ENCODE measurements around the gene DLGAP4.

DLGAP4 gene

DNA sequence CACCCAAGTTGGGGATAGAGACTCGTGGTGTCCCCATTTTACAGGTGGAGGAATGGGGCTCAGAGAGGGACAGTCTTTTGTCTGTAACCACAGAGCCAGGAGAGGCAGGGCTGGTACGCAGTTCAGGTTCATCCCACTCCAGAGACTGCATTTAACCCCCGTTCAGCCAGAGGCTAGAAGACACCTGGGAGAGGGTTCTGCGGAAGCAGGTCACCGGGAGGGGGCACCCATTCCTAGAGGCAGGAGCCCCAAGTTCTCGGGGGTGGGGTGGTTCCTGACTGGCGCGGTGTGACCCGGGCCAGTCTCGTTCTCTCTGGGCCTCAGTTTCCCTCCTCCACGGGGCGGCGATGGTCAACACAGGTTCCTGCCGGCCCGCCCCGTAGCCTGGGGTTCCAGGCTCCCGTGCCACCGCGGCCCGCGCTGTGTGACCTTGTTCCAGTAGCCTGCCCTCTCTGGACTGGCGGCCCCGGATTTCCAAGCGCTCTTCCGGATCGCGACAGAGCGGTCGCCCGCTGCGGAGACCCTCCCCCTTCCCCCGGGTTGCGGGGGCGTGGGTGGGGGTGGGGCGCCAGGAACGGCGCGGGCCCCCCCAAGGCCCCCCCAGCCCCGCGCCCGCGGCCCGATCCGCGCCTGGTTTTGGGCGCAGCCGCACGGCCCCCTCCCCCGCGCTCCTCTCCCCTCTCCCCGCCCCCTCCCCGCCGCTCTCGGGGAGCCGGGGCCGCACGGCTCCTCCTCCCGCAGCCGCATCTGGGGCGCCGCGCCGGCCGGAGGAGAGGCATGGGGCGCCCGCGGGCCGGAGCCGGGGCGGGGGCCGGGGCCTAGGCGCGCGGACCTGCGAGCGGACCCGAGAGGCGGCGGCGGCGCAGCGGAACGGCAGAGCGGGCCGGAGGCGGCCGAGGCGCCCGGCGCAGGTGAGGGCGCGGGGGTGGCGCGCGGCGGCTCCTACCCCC is at the start of gene DLGAP4:
Gene DLGAP4, plus strand, starts transcription at position 738 of the 950 bp plus-strand sequence. CDS start 125,379 bp downstream, outside the sequence.
- peak; percentile 35 for DNase-seq

GRCh38 chr20:36259177-36260061 is 46.7 kb upstream of the DLGAP4 start:
- DNase-seq = peak; percentile 81

DNA sequence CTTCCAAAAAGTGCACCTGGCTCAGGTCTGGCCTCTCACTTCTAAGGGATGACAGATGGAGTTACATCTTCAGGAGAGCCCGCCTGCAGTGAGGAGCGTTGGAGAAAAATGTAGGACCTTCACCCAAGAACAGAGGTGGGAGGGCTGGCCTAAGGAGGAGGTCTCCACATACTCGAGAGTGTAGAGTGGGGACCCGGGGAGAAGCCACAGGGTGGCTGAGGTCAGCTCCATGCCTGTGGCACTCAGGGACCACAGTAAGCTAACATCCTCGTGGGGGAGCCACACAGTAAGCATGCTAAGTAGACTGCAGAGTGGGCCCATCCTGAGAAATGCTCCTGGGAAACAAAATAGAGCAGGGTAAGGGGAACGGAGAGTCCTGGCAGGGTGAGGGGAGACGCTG is 45.8 kb upstream of the DLGAP4 start:
- no peak for DNase-seq

- DNase-seq = no peak
These were observed 44.6 kb upstream of the DLGAP4 start for GRCh38 chr20:36261389-36262105.

GRCh38 chr20:36262440-36262839 is 43.7 kb upstream of the DLGAP4 start:
- no peak for DNase-seq

- no peak for DNase-seq
These were observed 41.5 kb upstream of the DLGAP4 start for GRCh38 chr20:36264426-36265246.

DNA sequence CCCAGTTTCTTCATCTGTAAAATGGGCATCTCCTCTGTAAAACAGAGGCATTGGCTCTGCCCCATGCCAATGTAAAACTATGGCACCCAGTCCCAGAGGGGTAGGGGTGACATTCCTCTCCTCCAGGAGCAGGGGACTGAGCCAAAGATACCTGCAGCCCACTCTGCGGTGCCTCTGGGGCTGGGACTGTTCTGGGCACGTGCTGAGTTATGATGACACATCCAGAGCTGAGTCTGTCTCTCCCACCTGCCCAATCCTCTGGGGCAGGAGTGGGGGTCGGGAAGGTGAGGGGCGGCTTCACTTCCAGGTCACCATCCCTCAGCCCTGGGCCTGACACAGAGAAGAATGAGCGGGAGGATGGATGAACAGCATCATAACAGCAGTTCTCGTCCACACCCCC is 40.0 kb upstream of the DLGAP4 start:
- DNase-seq = no peak

DNA sequence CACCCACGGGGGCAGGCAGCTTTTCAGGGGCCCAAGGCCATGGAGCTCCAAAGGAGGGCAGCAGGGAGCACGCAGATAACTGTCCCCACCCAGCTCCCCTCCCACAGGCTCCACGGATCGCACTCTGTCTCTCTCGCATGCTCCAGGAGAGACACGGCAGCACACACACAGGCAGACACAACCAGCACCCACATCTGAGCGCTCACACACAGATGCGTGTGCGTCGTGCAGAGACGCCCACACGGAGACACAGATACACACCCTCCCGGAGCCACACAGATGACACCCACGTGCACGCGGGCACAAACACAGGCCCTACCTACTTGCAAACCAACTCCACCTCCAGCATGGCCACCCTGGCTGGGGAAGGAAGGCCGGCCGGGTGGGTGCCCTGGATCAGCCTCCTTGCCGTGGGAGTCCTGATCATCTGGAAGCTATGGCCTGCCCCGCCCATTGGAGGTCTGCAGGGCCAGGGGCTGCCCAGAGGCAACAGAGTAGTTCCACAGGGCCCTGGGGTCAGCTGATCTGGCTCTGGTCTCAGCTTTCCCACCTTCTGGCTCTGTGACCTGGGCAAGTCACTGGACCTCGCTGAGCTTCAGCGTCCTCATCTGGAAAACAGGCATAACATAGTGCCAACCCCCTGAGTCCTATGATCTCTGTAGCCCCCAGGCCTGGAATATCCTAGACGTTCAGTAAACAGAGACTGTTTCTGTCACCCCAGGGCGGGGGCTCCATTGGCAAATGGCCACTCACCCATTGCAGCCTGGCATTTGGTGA is 38.3 kb upstream of the DLGAP4 start:
- no peak for DNase-seq

GRCh38 chr20:36268440-36269342 is 37.4 kb upstream of the DLGAP4 start:
- DNase-seq = peak; percentile 28

DNA sequence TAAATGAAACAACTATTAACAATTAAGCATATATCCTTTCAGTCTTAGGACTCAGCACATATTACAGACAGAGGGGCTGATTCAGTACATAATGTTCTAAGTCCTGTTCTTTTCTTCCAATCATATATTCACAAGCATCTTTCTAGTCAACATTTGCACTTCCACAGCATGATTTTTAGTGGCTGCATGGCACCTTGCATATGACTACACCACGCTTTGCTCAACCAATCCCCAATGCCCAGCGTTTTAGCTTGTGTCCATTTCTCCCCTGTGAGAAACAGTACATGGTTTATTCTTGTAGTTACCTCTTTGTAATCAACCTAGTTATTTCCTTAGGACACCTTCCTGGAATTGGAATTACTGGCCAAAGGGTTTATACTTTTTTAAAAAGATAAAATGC is 36.6 kb upstream of the DLGAP4 start:
- no peak for DNase-seq

GRCh38 chr20:36270744-36271638 is 35.1 kb upstream of the DLGAP4 start:
- DNase-seq = no peak

- no peak for DNase-seq
These were observed 34.2 kb upstream of the DLGAP4 start for GRCh38 chr20:36271639-36272546.

GRCh38 chr20:36272547-36273220 is 33.5 kb upstream of the DLGAP4 start:
- no peak for DNase-seq

DNA sequence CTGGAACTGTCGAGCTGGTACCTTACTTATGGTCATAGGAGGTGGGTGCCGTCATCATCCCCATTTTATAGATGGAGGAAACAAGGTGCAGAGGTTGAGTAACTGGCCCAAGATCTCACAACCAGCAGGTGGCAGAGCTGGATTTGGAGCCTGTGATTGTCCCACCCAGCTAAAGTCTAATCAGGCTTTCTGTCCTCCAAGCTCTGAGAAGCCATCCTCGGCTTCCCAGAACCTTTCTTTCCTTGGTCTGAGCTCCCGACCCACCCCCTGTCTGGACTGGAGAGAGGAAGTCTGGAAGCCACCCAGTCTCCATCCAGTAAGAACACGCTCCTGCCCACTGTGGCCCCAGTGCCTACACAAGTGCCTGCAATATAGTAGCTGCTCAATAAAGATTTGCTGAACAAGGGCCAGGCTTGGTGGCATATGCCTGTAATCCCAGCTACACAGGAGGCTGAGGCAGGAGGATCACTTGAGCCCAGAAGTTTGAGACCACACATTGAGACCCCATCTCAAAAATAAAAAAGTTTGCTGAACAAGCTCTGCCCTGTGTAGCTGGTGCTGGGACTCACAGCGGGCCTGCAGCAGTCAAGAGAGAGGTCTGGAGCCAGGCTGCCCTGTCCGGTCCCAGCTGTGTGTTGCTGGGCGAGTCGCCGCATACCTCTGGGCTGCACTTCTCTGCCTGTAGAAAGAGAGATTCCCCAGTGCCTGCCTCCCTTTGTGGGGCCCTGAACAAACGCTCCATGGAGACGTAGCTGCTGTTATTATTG is 32.5 kb upstream of the DLGAP4 start:
- DNase-seq = peak; percentile 72

DNA sequence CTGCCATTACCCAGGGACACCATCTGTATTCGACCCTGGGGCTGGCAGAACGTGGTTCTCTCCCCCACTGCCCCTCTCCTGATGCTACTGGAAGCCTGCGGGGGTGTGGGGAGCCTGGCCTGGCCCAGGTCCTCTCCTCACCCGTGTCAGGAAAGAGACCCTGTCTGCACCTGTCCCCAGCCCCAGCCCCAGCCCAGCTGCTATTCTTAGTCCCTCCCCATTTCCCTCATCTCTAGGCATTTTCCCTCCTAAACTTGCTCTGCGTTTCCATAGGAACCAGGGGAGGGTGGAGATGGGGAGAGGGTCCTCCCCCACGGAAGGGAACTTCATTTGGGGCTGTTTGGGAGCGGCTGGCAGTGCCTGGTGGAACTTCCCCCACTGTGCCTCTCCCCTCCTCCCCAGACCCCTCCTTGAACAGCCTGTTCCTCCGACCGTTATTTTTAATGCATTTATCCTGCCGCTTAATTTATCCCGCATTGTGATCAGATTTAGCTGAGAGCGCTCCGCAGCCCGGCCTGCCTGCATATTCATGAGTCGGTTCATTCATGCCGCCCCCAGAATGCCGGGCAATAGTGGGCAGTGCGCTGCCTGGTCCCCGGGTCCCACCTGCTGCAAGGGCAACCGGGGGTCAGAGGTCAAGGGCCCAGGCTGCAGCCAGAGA is 31.8 kb upstream of the DLGAP4 start:
- DNase-seq = peak; percentile 91

GRCh38 chr20:36275011-36275410 is 31.1 kb upstream of the DLGAP4 start:
- DNase-seq = peak; percentile 38

Data from NCI-H82 (cell line).